ENCODE results near the gene RYR2. TPM values are rescaled to one million over a fixed set of nuclear protein-coding genes. Genes with fewer than 3 reads are reported as not detected.

Gene RYR2
- total RNA-seq, 1 experiment from 2014 or later = 3.4 TPM

DNA sequence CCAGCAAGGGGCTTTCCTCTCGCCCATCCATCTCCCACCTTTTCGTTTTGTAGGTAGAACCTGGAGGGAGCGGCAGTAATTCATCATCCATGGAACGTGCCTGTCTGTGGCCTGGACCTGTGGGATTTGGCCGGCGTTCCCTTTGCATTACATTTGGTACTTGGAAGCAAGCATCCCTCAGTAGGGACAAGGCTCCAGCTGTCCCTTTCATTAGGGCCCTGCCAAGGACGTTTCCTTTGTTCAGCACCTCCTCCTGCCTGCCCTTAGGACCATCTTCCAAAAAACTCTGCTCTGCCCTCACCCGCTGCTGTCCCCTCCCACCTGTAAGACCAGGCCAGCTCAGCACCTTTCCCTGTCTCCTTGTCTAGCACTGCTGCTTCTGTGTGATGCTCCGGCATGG is 62.1 kb downstream of the RYR2 start:
- H4K20me1 ChIP-seq (ENCODE audit: control insufficient read depth, insufficient read depth, insufficient read length) = no peaks in the 10 kb centered on the region
- no peaks in the 10 kb centered on the region for H3K79me2 ChIP-seq (ENCODE audit: insufficient read depth, low read length)
- no peak overlapping the region for H2BK5ac ChIP-seq (ENCODE audit: insufficient read length, low read length)
- H3K4ac ChIP-seq (ENCODE audit: low read depth, low read length) = no peak overlapping the region
- H3K9ac ChIP-seq (ENCODE audit: extremely low read depth, insufficient read length, low read length) = no peak overlapping the region
- no peaks in the 10 kb centered on the region for H3K23me2 ChIP-seq (ENCODE audit: insufficient read length, low read depth, low read length, poor library complexity, severe bottlenecking)
- H2AK5ac ChIP-seq (ENCODE audit: insufficient read length, low read length) = no peak overlapping the region
- H4K91ac ChIP-seq (ENCODE audit: insufficient read length, low read depth, low read length) = no peak overlapping the region
- no peak overlapping the region for H2AFZ ChIP-seq (ENCODE audit: low read length)
- no peak overlapping the region for H2BK12ac ChIP-seq (ENCODE audit: insufficient read length, low read depth, low read length)
- peaks cover 0 to 3% (median 0%) of the 10 kb centered on the region in 3 experiments; a peak in 1 of 7 replicates for H3K36me3 Mint-ChIP-seq (ENCODE audit: insufficient read depth in 1 of 3, low read depth in 3 of 3)
- H3K23ac ChIP-seq (ENCODE audit: insufficient read length, low read depth, low read length) = no peak overlapping the region
- H2BK120ac ChIP-seq (ENCODE audit: low read depth, low read length, poor library complexity, severe bottlenecking) = no peak overlapping the region
- no peak overlapping the region for H3K27ac ChIP-seq (ENCODE audit: insufficient read length, low read depth, low read length)
- H3K79me1 ChIP-seq (ENCODE audit: insufficient read depth, low read depth, low read length, poor library complexity, severe bottlenecking) = no peaks in the 10 kb centered on the region
- H3K56ac ChIP-seq (ENCODE audit: insufficient read length, low read depth, low read length) = no peak overlapping the region
- H3T11ph ChIP-seq (ENCODE audit: low read length) = no peak overlapping the region
- H3K9me3 Mint-ChIP-seq = no peaks in the 10 kb centered on the region; a peak in 1 of 5 replicates
- H3K14ac ChIP-seq (ENCODE audit: insufficient read depth, low read length) = no peak overlapping the region; the same call in 1 of the 2 replicates
- no peaks in the 10 kb centered on the region for H3K27me3 Mint-ChIP-seq (ENCODE audit: low read depth)
- no peak overlapping the region for H3K18ac ChIP-seq (ENCODE audit: insufficient read length, low read depth, low read length)
- no peak overlapping the region for H3K4me2 ChIP-seq (ENCODE audit: insufficient read depth, insufficient read length, low read length)
- no peaks in the 10 kb centered on the region; the same call in 1 of the 2 replicates for H3K4me1 ChIP-seq (ENCODE audit: insufficient read depth, low read length)
- no peak overlapping the region; a peak in 3 of 7 replicates for H3K27ac Mint-ChIP-seq
- H4K5ac ChIP-seq (ENCODE audit: insufficient read length, low read depth, low read length) = no peak overlapping the region
- no peak overlapping the region for H2BK15ac ChIP-seq (ENCODE audit: low read depth, low read length)
- H3K9me3 ChIP-seq (ENCODE audit: control insufficient read depth, low read depth, low read length) = no peaks in the 10 kb centered on the region
- no peak for DNase-seq
- H3K4me3 Mint-ChIP-seq = no peak overlapping the region
- H4K8ac ChIP-seq (replicated peaks; ENCODE audit: insufficient read length, low read depth, low read length) = no peak overlapping the region
- no peak overlapping the region for H2BK20ac ChIP-seq (ENCODE audit: low read depth, low read length, poor library complexity, severe bottlenecking)
- H3K27me3 ChIP-seq (ENCODE audit: insufficient read depth, low read length) = no peaks in the 10 kb centered on the region
- TF ChIP-seq, protein P1, sequence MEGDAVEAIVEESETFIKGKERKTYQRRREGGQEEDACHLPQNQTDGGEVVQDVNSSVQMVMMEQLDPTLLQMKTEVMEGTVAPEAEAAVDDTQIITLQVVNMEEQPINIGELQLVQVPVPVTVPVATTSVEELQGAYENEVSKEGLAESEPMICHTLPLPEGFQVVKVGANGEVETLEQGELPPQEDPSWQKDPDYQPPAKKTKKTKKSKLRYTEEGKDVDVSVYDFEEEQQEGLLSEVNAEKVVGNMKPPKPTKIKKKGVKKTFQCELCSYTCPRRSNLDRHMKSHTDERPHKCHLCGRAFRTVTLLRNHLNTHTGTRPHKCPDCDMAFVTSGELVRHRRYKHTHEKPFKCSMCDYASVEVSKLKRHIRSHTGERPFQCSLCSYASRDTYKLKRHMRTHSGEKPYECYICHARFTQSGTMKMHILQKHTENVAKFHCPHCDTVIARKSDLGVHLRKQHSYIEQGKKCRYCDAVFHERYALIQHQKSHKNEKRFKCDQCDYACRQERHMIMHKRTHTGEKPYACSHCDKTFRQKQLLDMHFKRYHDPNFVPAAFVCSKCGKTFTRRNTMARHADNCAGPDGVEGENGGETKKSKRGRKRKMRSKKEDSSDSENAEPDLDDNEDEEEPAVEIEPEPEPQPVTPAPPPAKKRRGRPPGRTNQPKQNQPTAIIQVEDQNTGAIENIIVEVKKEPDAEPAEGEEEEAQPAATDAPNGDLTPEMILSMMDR (conservative IDR thresholded peaks at IDR 0.05) = no peak
- WGBS (ENCODE audit: extremely low coverage, insufficient read length, low lambda C conversion rate) = no CpG with 5 or more reads among the region's 9 CpGs
- H3K4me1 Mint-ChIP-seq = peaks cover 28 to 29% of the 10 kb centered on the region in 2 experiments
